Stimulated activated CD4-positive, alpha-beta T cell treated with anti-CD3 and anti-CD28 coated beads, Interleukin-2, amount 100 ng/mL, for 4 hours (primary cell): ENCODE measurements around the gene CORO7.
A peak's percentile ranks its signal among the peaks of the same experiment; 100 is the strongest.

Experiments
- DNase-seq: peaks from one replicate; pipeline ENCODE4 v3.0.0-alpha.2; 2020; ENCODE audit warnings: low read depth

CORO7 gene

DNA sequence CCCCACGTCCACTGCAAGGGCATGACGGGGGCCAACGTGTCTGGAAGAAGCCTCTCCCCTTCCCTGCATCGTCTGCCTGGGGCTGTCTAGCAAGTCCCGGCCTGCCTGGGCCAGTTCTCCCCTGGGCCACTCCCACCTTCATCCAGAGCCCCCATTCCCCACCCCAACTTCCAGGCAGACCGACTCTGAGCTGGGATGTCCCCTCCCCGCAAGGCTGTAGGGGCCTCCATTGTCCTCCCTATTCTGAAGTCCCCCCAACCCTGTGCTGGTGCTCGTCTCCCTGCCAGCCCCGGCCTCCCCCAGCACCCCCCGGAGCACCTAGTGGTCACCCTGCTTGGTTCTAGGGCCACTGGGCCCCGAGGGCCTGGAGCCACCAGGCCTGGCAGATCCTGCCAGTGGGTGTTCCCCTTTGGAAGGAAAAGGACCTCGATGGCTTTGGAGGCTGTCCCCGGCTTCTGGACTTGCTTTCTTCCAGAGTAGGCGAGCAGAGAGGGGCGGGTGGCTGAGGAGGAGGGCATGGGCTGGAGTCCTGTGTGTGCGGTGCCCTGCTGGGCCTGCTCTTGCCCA, 95.7 kb downstream of the CORO7 start:
- DNase-seq = no peak

DNA sequence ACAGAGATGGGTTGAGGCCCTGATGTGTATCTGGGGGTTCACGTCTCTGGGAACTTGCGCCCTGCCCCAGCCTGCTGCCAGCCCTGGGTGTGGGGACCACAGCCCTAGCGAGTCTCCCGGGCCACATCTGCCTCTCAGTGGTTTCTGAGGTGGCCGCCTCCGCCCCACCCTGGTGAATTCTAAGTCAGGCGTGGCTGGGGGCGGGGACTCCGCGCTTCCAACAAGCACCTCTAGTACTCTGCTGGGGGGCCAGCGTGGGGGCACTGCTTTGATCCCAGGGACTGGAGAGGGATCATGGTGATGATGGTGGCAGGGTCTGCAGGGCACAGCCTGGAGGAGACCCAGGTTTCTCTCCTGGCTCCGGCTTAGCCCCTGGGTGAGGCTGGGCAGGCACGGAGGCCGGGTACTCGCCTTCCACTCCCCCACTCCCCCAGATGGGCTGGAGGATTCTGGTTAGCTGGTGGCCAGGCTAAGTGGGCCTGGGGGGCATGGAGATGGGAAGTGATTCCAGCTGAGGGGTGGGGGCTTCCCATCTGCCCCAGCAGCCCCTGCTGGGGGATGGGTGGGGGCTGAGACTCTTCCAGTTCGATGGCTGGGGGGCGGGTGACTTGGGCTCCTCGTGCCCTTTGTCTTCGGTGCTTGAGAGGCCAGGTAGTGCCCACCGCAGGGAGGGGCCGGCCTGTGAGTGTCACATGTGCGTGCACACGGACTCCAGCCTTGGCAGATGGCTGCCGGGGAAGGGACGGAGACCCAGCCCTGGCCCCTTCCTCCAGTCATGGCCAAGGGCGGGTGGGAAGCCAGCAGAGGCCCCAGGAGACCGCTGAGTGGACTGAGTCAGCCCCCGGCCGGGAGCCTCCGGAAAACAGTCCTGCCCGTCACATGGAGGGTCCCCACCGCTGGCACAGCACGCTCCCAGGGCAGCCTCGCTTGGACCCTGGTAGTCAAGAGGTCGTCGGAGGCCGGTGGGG, 96.7 kb downstream of the CORO7 start:
- peak; percentile 35 for DNase-seq

DNA sequence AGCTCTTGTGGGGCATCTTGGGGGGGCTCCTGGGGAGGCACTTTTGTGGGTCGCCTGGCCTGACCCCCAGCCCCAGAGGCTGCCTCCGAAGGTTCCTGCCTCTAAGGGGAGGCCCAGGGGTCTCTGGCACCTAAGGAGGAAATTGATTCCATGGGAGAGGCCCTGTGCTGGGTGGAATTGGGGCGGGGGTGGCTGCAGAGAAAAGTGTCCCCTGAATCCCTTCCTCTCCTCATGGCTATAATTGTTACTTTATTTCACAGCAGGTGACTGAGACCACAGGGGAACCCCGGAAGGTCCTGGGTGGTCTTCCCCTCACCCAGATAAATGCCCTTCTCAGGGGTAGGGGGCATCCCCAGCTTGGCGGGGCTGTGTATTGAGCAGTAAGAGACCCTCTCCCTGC, 97.4 kb downstream of the CORO7 start:
- no peak for DNase-seq

DNA sequence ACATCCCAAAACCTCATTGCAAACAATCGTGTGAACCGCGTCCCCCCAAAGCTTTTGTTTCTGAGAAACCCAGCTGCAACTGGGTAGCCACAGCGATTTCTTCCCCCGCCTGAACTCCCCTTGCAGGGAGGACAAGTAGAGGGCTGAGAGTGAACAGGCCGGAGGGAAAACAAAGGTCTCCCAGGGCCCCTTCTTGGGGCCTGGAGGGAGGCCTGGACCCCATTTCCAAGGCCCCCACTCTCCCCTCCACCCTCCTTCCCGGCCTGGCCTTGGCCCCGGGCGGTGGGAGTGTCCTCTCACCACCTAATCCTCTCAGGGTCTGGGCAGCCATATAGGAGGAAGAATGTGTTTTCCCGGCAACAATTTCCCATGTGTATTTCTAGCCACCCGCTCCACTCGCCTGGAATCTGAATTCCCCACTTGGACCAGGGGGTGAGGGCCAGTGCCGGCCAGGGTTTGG, 97.9 kb downstream of the CORO7 start:
- no peak for DNase-seq

DNA sequence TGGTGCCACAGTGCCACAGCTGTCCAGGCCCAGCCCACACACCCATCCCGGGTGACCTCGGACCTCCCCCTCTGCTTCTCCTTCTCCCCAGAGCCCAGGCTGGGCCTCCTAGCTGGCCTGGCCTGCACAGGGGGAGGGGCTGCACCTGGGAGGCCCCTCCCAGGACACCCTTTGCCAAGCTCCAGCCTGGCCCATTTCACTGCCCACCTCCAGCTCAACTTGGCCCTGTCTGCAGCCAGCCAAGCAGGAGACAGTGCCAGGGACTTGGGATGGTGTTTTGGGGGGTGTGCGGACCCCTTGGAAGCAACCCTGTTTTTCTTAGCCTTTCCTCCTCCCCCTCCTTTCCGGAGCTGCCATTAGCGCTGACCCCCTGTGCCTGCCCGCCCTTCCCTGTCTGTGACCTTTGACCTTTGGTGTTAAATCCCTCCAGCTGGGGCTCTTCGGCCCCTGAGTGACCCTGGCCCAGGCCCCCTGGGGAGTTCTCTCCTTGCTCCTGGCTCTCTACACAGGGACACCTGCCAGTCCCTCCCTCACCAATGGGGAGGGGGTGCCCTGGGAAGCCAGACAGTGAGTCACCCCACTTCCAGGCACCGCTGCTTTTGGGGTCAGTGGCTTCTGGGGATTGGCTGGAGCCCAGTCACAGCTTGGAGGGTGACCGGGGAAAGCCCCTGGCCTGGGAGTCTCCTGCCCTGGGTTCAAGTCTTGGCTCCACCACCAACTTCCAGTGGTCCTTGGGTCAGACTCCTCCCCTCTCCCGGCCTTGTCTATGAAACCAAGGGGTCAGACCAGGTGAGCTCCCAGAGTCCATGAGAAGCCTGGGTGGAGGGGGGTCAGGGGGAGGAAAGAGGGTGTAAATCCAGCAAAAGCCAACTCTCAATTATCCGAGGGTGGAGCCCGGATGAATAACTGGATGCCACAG, 98.6 kb downstream of the CORO7 start:
- DNase-seq = no peak

DNA sequence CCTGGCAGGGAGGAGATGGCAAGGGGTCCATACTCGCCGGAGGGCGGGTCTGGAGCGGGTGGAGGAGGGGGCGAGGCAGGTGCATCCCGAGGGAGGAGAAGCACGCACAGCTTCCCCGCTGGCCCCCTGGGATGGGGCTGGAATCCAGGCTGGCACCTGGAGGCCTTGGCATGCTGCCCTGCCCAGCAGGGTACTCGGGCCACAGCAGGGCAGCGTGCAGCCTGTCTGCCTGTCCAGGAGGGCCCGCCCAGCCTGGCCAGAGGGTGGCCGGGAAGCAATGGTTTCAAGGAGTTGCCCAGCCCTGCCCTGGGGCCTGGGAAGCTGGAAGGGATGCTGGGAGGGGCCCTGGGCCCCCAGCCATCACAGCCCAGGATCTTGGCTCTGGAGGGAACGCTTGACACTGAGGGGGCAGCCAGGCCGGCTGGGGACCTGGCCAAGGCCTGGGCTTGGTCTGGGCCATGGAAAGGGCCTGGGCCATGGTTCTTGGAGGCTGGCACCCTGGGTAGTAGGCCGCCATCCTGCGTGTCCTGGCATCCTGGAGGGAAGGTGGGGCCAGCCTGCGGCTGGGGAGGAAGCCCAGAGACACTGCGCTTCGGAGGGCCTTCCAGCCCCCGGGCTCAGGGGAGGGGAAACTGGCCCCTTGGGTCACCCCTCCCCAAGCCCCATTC, 99.4 kb downstream of the CORO7 start:
- no peak for DNase-seq

DNA sequence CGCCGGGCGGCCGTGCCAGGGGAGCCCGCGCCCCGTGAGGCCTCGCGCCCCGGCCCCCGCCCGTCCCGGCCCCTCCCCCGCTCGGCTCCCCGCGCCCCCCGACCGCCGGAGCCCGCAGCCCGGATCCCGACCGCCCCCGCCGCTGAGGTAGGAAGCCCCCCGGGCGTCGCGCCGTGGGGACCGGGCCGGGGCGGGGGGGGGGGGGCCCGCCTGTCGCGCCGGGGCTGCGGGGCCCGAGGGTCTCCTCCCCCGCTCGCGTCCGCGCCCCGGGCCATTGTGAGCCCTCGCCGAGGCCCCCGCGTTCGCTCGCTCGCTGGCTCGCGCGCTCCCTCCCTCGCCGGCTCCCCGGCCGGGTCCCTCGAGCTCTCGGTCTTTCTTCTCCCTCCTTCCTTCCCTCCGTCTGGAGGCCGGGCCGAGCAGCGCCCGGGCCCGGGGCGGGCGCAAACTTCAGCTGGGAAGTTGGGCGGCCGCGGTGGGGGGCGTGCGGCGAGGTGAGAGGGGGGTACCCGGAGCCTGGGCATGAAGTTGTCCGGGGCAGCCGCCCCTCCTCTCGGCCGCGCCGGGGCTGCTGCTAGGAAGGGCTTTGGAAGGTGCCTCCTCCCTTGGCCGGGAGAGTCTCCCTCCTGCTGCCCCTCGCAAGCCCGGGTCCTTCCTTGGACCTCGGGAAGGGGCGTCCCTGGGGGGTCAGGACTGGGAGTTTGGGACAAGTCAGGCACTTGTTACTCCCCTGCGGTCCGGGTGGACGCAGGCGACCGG, 100.1 kb downstream of the CORO7 start:
- no peak for DNase-seq

DNA sequence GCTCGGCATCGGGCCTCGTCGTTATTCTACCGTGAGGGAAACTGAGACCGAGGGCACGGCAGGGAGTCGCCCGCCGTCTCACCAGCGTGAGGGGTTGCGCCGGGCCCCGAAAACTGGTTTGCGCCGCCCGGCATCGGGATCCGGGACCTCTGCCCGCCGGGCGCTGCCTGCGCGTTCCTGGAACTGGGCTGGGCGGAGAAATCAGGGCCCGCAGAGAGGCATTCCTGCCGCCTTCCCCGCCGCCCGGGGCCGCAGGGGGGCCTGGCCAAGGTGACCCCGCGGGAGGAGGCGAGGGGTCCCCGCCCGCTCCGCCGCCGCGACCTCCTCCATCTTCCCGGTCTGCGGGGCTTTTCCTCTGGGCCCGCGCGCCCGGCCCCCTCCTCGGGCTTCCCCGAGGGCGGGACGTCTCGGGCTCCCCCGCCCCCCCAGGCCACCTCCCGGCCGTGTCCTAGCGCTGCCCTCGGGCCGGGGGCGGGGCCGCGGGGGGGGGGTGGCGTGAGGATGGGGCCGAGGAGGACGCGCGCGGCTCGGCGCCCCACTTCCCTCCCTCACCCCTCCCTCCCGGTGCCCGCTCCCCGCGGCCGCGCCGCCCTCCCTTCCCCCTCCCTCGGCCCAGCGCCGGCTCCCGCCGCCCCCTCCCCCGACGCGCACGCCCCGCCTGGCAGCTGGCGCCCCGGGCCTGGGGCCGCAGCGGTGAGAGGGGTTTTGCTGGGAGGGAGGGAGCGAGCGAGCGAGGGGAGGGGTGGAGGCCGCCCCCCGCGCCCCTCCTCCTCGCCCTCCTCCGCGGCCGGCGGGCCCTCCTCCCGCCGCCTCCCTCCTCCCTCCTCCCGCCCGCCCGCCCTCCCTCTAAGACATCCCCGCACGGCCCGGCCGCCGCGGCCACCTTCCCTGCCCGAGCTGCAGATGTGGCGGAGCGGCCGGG, 100.9 kb downstream of the CORO7 start, which contains the start of gene GLIS2:
Gene GLIS2 (plus strand): TSS at position 882 of the 922 bp plus-strand sequence. CDS start 16,214 bp downstream, outside the sequence.
- DNase-seq = no peak

DNA sequence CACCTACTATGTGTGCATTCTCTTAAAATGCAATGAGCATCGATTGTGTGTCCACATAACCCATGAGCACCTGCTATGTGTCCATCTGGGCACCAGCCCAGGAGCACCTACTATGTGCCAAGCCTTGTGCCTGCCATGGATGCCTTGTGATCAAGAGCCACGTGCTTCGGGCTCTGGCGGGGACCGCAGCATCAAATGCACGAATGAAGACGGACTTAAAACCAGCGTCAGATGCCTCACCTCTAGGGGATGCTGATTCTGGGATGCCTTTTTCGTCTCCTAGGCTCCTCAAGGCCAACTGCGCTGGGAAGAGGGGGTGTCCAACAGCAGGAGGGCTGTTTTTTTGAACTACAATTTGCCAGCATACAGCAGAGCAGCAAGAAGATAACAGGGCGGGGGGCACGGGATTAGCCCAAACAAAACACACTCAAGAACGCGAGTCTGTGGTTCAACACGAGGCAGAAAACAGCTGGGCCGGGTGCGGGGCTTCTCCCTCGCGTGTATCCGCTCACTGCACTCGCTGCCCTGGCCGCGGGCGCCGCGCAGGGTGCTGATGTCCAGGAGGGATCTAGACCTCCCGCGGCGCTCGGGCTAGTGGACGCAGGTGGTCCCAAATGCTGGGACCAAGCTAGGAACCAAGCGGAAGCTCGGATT, 101.7 kb downstream of the CORO7 start:
- DNase-seq = no peak

DNA sequence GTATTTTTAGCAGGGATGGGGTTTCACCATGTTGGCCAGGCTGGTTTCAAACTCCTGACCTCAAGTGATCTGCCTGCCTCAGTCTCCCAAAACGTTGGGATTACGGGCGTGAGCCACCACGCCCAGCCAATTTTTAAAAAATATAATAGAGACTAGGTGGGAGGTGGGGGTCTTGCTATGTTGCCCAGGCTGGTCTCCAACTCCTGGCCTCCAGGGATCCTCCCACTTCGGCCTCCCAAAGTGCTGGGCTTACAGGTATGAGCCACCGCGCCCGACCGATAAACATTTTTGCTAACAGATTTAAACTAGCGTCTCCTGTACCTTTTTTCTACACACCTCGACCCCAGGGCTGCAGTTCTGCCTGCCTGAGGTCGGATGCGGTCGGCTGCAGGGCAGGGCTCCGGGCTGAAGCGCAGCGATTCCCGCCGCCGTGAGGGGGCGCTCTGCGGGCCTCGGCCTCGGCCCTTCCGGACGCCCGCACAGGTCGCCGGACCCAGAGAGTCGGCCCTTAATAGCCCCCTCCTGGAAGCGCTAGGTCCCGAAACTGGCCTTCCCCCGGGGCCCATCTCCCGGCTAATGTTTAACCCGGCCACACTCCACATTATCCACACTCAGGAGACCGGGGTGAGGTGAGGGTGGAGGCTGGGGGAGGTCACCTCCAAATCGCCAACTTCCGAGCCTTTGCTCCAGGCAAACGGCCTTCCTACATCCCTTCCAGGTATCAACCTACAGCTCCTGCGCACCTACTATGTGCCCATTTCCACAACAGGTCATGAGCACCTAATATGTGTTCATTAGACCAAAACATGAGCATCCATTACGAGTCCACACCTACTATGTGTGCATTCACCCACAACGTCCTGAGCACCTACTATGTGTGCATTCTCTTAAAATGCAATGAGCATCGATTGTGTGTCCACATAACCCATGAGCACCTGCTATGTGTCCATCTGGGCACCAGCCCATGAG, 102.5 kb downstream of the CORO7 start:
- DNase-seq = no peak

DNA sequence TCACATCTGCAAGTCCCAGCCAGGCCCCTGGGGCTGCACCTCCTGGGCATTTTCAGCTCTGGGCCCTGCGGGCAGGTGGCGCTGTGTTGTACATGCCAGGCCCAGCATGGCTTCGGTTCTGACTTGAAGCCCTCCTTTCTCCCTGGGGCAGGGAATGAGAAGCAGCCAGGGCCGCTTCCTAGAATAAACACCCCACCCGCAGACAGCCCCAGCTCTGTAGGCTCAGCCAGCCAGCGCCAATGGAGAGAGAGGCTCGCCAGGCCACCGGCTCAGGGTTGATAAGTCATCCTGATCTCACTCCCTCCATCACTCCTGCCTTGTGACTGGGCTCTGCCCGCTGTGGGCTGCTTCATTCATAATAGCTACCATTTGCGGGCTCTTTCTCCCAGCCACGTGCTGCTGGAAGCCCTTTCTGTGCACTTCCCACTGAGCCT, 106.5 kb downstream of the CORO7 start:
- no peak for DNase-seq

DNA sequence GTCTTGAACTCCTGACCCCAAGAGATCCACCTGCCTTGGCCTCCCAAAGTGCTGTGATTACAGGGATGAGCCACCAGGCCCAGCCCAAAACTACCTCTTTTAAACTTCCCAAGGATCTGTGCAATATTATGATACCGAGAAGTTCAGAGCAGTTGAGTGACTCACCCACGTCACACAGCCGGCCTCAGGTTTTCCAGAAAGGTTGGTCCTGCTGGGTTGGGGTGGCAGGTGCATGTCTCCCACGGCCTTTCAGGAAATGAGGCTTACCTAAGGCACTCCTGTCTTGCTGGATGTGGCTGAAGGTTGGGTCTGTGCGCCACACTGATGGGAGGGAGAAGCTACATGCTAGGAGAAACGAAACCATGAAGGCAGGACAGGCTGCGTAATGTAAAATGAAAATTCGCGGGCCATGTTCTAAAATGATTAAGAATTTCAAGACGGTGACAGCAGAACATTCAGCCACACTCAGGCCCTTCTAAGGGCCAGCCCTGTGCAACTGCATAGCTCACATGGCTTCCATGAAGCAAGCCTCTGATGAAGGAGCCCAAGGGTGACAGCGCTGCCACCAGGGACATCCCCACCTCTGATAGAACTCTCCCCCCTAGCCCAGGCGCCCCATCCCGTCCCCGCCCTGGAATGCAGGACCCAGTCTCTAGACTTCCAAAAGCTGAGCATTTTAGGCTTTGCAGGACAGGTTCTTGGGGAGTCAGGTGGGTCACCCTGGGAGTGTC, 107.1 kb downstream of the CORO7 start:
- no peak for DNase-seq

DNA sequence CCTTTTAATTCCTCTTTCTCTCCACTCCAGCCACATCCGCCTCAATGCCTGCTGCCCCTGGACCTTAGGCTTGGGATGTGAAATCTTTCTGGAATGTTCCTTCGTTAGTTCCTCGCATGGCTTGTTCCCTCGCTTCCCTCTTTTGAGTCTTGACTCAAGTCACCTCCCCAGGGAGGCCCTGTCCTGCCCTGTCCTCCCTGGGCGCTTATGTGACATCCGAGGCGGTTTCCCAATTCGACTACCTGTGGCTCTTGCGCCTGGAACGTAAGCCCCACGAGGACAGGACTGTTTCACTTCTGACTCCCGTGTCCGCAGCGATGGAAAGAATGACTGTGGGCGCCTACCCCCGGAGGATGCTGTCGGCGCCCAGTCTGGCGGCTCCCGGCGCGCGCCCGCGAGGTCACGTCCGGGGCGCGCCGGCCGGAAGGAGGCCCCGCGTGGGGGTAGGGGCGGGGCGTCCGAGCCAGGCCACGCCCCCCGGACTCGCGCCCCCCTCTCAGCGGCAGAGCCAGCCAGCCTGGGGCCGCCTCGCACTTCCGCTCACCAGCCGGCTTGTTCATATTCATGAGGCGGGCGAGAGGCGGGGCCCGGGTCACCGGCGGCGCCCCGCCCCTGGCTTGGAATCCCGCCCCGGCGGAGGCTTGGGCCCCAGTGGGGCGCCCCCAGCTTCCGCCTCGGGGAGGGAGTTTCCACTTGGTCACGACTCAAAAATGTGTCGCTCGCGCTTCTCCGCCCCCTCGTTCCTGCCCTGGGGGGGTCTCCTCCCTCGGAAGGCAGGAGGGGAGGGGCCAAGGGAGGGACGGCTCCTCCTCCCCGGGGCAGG, 109.0 kb downstream of the CORO7 start:
- DNase-seq = peak; percentile 95

DNA sequence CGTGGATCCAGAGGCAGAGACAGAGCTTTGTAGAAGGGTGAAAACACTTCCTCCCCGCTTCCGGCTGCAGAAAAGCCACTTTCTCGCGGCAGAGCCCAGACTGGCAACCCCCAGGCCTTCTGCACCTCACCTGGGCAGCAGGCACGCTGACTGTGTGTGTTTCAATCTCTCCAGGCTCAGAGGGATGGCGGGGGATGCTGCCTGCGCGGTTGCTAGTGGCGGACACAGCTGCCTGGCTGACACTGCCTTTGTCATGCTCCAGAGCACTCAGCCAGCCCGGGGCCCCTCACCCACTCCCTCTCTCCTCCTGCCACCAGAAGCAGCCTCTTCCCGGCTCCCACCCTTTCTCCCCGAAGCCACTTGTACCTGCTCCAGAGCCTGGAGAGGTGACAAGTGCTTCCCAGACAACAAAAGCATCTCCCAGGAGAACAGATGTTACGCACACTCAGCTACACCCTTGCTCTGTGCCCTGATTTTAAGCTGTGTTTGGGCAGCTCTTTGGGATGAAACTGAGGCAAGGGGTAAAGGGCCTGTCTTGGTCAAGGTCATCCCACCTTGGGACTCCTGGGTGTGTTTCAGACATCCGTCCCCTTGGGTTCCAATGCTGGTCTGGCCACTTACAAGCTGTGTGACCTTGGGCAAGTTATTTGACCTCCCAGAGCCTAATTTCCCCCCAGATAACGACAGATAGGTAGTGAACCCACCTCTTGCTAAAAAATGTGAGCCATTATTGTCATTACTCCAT, 109.8 kb downstream of the CORO7 start:
- no peak for DNase-seq
